GM12878 (cell line): ENCODE measurements around the gene PLAC1. TPM values are rescaled to one million over a fixed set of nuclear protein-coding genes. Genes with fewer than 3 reads are reported as not detected.

Source experiments
- ATAC-seq: fragments of 200-7000 bp; cut with Tn5 transposase; 3 replicates; pipeline ENCODE4 v1.9.1; 2020; ENCODE audit warnings: mild to moderate bottlenecking, moderate library complexity
- BruUV-seq: library from RNA; stranded (reverse); fragments of 400-500 nt; replicated peaks from 2 replicates; lab custom pipeline; 2021; lab: Mats Ljungman, UMichigan
- CTCF ChIA-PET: fragments of 300-600 bp; sonication (Branson Sonifier 250); formaldehyde crosslinking; extraction: SDS; loops from one replicate; lab custom pipeline; 2021; ENCODE audit warnings: inconsistent platforms; lab: Yijun Ruan, JAX
- POLR2A ChIA-PET: fragments of 350-600 bp; formaldehyde crosslinking; extraction: SDS; loops from one replicate; lab custom pipeline; 2021; ENCODE audit warnings: inconsistent platforms; lab: Charles Lee
- RAD21 ChIA-PET: fragments of 300-600 bp; sonication (Branson Sonifier 250); formaldehyde crosslinking; loops from one replicate; lab custom pipeline; 2023; ENCODE audit warnings: antibody characterized with exemption; ENCODE audit not compliant: unreplicated experiment; lab: Charles Lee
- SMC1A ChIA-PET: fragments of 300-600 bp; sonication (Branson Sonifier 250); formaldehyde crosslinking; loops from one replicate; lab custom pipeline; 2023; ENCODE audit not compliant: unreplicated experiment, uncharacterized antibody; lab: Charles Lee
- DNase-seq: peaks from one replicate; pipeline ENCODE4 v3.0.0-alpha.2; 2011; ENCODE audit warnings: low read depth, low spot score
- FAIRE-seq: peaks from 3 replicates; lab custom pipeline; 2011; peaks lifted over from hg19 to GRCh38; lab: Jason Lieb, UNC
- H2AFZ ChIP-seq: 2 replicates; pipeline ENCODE4 v1.6.0; 2011; ENCODE audit warnings: low read depth, low read length, control low read depth; ENCODE audit not compliant: control insufficient read depth
- H3K27ac ChIP-seq: 2 replicates; pipeline ENCODE4 v1.5.1; 2011; ENCODE audit warnings: control low read depth; ENCODE audit not compliant: control insufficient read depth, insufficient read depth
- H3K27me3 ChIP-seq, 2 experiments: replicated peaks in 1 of 2; 2 replicates each; pipeline versions ENCODE4 v1.6.0 to v1.6.1; 2011; ENCODE audit warnings: low read length in 1 of 2; ENCODE audit not compliant: control insufficient read depth in 2 of 2, insufficient read depth in 2 of 2
- H3K36me3 ChIP-seq, 2 experiments: 2 replicates each; pipeline ENCODE4 v1.5.1; 2011; ENCODE audit warnings: low read length in 1 of 2; ENCODE audit not compliant: control insufficient read depth in 2 of 2, insufficient read depth in 2 of 2
- H3K4me1 ChIP-seq: 2 replicates; pipeline ENCODE4 v1.6.1; 2011; ENCODE audit warnings: mild to moderate bottlenecking, low read length, moderate library complexity, mixed read lengths; ENCODE audit not compliant: control insufficient read depth, insufficient read depth
- H3K4me2 ChIP-seq: 2 replicates; pipeline ENCODE4 v1.6.0; 2011; ENCODE audit warnings: control low read depth; ENCODE audit not compliant: control insufficient read depth, insufficient read depth
- H3K4me3 ChIP-seq: fragments of 200-600 bp; sonication (generic); 2 replicates; pipeline ENCODE4 v1.5.1; 2016
- H3K79me2 ChIP-seq: 2 replicates; pipeline ENCODE4 v1.6.0; 2011; ENCODE audit warnings: low read length; ENCODE audit not compliant: control insufficient read depth, insufficient read depth
- H3K9ac ChIP-seq: 2 replicates; pipeline ENCODE4 v1.8.0; 2011; ENCODE audit warnings: low read length, control low read depth, mixed read lengths; ENCODE audit not compliant: control insufficient read depth, insufficient read depth
- H3K9me3 ChIP-seq: replicated peaks from 3 replicates; pipeline ENCODE4 v1.5.1; 2011; ENCODE audit warnings: mild to moderate bottlenecking, low read length; ENCODE audit not compliant: control insufficient read depth, insufficient read depth
- H4K20me1 ChIP-seq: 2 replicates; pipeline ENCODE4 v1.6.0; 2011; ENCODE audit not compliant: control insufficient read depth, insufficient read depth
- ATF7 ChIP-seq: fragments of 450-650 bp; IDR thresholded peaks from 2 replicates; pipeline ENCODE4 v1.6.1; 2016; ENCODE audit warnings: low read depth, mild to moderate bottlenecking
- CHD2 ChIP-seq: IDR thresholded peaks from 2 replicates; pipeline ENCODE4 v1.6.1; 2011; ENCODE audit warnings: low read depth, low read length, improper control_type of control experiment, borderline replicate concordance
- KAT2A ChIP-seq: conservative IDR thresholded peaks from 2 replicates; pipeline ENCODE4 v1.6.1; 2011; ENCODE audit warnings: low read depth, low read length; ENCODE audit not compliant: control insufficient read depth
- MEF2A ChIP-seq: IDR thresholded peaks from 2 replicates; pipeline ENCODE4 v1.6.1; 2011; ENCODE audit warnings: low read depth, mild to moderate bottlenecking, low read length, moderate library complexity; ENCODE audit not compliant: insufficient read depth
- NRF1 ChIP-seq: conservative IDR thresholded peaks from 2 replicates; pipeline ENCODE4 v1.6.1; 2011; ENCODE audit warnings: mild to moderate bottlenecking, low read depth, low read length, improper control_type of control experiment
- POLR2AphosphoS2 ChIP-seq: IDR thresholded peaks from 2 replicates; pipeline ENCODE4 v1.6.1; 2011; ENCODE audit warnings: low read depth, mild to moderate bottlenecking, low read length, improper control_type of control experiment, moderate library complexity
- SMC3 ChIP-seq: IDR thresholded peaks from 2 replicates; pipeline ENCODE4 v1.6.1; 2011; ENCODE audit warnings: low read length, improper control_type of control experiment, borderline replicate concordance
- TARDBP ChIP-seq: IDR thresholded peaks from 2 replicates; pipeline ENCODE4 v1.6.1; 2016; ENCODE audit warnings: borderline replicate concordance
- WGBS: methylation state at CpG from one replicate; pipeline ENCODE4 v1.1.6; 2016; ENCODE audit warnings: low lambda C conversion rate; ENCODE audit not compliant: insufficient replicate concordance, insufficient coverage; ENCODE audit errors: missing lambda C conversion rate; 5-methylcytosine and 5-hydroxymethylcytosine counted together
- in situ Hi-C: fragments of 300-500 bp; cut with MboI; formaldehyde crosslinking; loops from 9 replicates; pipeline ENCODE4 v1.14.3; 2018; ENCODE audit warnings: mixed read lengths
- intact Hi-C: fragments of 100-400 bp; cut with micrococcal nuclease; formaldehyde crosslinking; loops from one replicate; pipeline ENCODE4 v1.14.2; 2022; ENCODE audit not compliant: unreplicated experiment
- polyA plus RNA-seq, 11 experiments: library from polyadenylated mRNA; depleted of rRNA in 4 of 11; unstranded in 6 of 11; stranded (reverse) in 5 of 11; fragments of >200 nt; fragmentation: Nextera tagmentation in 4 of 11; fragmentation: Illumina TruSeq in 1 of 11; extraction: Ambion mirVana in 4 of 11; extraction: Trizol in 1 of 11; gene quantifications; 1 replicate in 1 of 11; 2 replicates in 10 of 11; pipeline versions ENCODE4 v1.2.1 to v1.2.3, GENCODE V29; 2011 to 2016; ENCODE audit warnings: inconsistent platforms in 2 of 11, missing spikeins in 2 of 11, low read depth in 1 of 11
- total RNA-seq, 4 experiments: library from RNA; depleted of rRNA in 3 of 4; stranded (reverse); fragments of >200 nt in 3 of 4; fragmentation: Illumina TruSeq in 1 of 4; extraction: Trizol in 1 of 4; gene quantifications; 2 replicates each; pipeline versions ENCODE4 v1.2.1 to v1.2.3, GENCODE V29; 2013 to 2021
- TF ChIP-seq, protein P1 (sequence below): fragments of 450-650 bp; IDR thresholded peaks from 2 replicates; pipeline ENCODE4 v1.6.1; 2017; ENCODE audit warnings: mild to moderate bottlenecking, moderate library complexity

The PLAC1 gene
- total and polyA plus RNA-seq, 10 of the 15 experiments (the other 5 are each of a cell fraction or from before 2014, with no cell fraction given), result 0.05 to 0.42 (median 0.17) TPM; not detected in 5

DNA sequence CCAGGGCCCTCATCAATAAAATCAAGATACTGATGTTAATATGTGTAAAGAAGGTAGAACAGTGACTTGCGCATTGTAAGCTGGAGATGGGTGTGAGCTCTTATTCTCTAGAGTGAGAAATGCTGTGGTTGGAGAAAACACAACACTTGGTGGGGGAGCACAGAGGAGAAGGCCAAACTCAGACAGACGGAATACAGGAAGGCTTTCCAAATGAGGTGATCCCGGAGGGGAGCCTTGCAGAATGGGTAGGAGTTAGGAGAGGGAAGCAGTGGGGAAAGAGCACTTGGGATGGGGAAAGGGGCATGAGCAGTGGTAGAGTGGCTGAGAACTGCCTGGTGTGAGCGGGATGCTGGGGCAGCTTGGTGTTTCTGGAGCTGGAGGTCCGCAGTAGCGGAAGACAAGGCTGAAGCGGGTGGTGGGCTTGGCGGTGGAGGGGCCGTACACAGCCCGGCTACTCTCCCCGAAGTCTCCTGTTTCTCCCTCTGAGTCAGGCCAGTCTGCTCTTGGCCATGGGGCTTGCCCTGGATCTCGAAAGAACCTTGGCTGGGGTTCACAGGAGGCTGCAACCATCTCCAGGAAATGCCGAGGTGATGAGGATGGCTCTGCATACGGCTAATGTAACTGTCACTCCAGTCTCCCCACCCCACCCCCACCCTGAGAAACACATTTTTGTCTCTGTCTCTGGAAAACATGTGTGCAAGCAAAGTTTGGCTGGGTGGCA is 11.3 kb upstream of the PLAC1 start (continued):
- TF ChIP-seq KAT2A, result no peak
- TF ChIP-seq, all 136 proteins: peak for 0

DNA sequence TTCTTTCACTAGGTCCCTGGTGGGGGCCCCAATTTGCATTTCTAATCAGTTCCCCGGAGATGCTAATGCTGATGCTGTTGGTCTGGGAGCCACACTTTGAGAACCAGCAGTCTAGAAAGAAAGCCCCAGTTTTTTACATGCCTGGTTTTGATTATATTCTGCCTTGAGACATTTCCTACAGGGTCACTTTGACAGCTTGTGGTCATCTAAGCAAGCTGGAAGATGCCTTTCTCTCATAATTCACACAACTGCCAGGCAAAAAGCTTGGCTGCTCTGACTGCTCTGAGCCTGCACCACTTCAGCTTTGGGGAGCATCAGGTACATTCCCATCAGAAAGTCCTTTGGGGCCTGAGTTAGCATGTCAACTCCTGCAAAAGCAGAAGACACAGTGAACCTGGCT is 5.9 kb upstream of the PLAC1 start:
- TF ChIP-seq CHD2, result no peak
- no peak for TF ChIP-seq MEF2A
- no peak for TF ChIP-seq ATF7
- no peak for TF ChIP-seq NRF1
- no peak for TF ChIP-seq TARDBP
- TF ChIP-seq SMC3, result no peak
- no peak for TF ChIP-seq POLR2AphosphoS2
- TF ChIP-seq, protein P1, sequence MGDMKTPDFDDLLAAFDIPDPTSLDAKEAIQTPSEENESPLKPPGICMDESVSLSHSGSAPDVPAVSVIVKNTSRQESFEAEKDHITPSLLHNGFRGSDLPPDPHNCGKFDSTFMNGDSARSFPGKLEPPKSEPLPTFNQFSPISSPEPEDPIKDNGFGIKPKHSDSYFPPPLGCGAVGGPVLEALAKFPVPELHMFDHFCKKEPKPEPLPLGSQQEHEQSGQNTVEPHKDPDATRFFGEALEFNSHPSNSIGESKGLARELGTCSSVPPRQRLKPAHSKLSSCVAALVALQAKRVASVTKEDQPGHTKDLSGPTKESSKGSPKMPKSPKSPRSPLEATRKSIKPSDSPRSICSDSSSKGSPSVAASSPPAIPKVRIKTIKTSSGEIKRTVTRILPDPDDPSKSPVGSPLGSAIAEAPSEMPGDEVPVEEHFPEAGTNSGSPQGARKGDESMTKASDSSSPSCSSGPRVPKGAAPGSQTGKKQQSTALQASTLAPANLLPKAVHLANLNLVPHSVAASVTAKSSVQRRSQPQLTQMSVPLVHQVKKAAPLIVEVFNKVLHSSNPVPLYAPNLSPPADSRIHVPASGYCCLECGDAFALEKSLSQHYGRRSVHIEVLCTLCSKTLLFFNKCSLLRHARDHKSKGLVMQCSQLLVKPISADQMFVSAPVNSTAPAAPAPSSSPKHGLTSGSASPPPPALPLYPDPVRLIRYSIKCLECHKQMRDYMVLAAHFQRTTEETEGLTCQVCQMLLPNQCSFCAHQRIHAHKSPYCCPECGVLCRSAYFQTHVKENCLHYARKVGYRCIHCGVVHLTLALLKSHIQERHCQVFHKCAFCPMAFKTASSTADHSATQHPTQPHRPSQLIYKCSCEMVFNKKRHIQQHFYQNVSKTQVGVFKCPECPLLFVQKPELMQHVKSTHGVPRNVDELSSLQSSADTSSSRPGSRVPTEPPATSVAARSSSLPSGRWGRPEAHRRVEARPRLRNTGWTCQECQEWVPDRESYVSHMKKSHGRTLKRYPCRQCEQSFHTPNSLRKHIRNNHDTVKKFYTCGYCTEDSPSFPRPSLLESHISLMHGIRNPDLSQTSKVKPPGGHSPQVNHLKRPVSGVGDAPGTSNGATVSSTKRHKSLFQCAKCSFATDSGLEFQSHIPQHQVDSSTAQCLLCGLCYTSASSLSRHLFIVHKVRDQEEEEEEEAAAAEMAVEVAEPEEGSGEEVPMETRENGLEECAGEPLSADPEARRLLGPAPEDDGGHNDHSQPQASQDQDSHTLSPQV, result no peak
- ATAC-seq (no peak), FAIRE-seq (no peak), DNase-seq (no peak)
- no peaks in the 10 kb centered on the region for H3K27me3 ChIP-seq
- H4K20me1 ChIP-seq, result no peaks in the 10 kb centered on the region
- H3K4me2 ChIP-seq, result no peak overlapping the region
- H3K9ac ChIP-seq, result no peak overlapping the region
- no peaks in the 10 kb centered on the region for H3K79me2 ChIP-seq
- CTCF ChIA-PET, result no interaction called here
- RAD21 ChIA-PET, result no interaction called here
- no TSS peak for BruUV-seq
- H3K4me1 ChIP-seq, result no peaks in the 10 kb centered on the region
- H2AFZ ChIP-seq, result no peak overlapping the region
- H3K27ac ChIP-seq, result no peak overlapping the region
- SMC1A ChIA-PET, result no interaction called here
- H3K4me3 ChIP-seq, result no peak overlapping the region
- 7% methylated on average over 1 of the region's 1 CpG for WGBS
- POLR2A ChIA-PET, result no interaction called here
- intact Hi-C loops (no loop called here), in situ Hi-C loops (no loop called here)
- no peaks in the 10 kb centered on the region for H3K9me3 ChIP-seq
- H3K36me3 ChIP-seq, result no peaks in the 10 kb centered on the region
